Measurements from ENCODE around the gene EOLA2. TPM values are rescaled to one million over a fixed set of nuclear protein-coding genes. Genes with fewer than 3 reads are reported as not detected.

The EOLA2 gene
- total and polyA plus RNA-seq, 2 donors (not counting 1 experiment from before 2014, with no cell fraction given) = 42.0 to 63.2 TPM

- ATAC-seq (ENCODE audit: low read depth) (no peak), DNase-seq (no peak)
- no peaks in the 10 kb centered on the region for H4K20me1 ChIP-seq (ENCODE audit: control insufficient read depth, insufficient read depth, low read length, poor library complexity, severe bottlenecking)
- intact Hi-C loops (cut with micrococcal nuclease) = no loop called here
- no peaks in the 10 kb centered on the region for H3K27me3 ChIP-seq (replicated peaks in 1 of 4; ENCODE audit: control extremely low read depth in 1 of 4, control insufficient read depth in 3 of 4, insufficient read depth in 4 of 4, low read length in 3 of 4)
- ChIA-PET POLR2A (no interaction called here), CTCF (no interaction called here)
- no peaks in the 10 kb centered on the region for H3K9me3 ChIP-seq (ENCODE audit: control extremely low read depth in 1 of 3, control insufficient read depth in 2 of 3, insufficient read depth in 1 of 3, low read length in 2 of 3)
- TF ChIP-seq, protein P1, sequence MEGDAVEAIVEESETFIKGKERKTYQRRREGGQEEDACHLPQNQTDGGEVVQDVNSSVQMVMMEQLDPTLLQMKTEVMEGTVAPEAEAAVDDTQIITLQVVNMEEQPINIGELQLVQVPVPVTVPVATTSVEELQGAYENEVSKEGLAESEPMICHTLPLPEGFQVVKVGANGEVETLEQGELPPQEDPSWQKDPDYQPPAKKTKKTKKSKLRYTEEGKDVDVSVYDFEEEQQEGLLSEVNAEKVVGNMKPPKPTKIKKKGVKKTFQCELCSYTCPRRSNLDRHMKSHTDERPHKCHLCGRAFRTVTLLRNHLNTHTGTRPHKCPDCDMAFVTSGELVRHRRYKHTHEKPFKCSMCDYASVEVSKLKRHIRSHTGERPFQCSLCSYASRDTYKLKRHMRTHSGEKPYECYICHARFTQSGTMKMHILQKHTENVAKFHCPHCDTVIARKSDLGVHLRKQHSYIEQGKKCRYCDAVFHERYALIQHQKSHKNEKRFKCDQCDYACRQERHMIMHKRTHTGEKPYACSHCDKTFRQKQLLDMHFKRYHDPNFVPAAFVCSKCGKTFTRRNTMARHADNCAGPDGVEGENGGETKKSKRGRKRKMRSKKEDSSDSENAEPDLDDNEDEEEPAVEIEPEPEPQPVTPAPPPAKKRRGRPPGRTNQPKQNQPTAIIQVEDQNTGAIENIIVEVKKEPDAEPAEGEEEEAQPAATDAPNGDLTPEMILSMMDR (IDR thresholded peaks at IDR 0.05) = no peak
- no peak for TF ChIP-seq EZH2 (IDR thresholded peaks at IDR 0.05; ENCODE audit: borderline replicate concordance, insufficient read depth, low read depth, low read length, poor library complexity, severe bottlenecking)
- no peak overlapping the region for H2AFZ ChIP-seq (ENCODE audit: insufficient read depth, low read depth, low read length, poor library complexity, severe bottlenecking)
- no peak overlapping the region for H3K9ac ChIP-seq (ENCODE audit: low read length)
- no peak overlapping the region for H3K4me3 ChIP-seq (ENCODE audit: control extremely low read depth in 1 of 5, extremely low read depth in 1 of 5, insufficient read depth in 1 of 5, low read depth in 2 of 5, low read length in 4 of 5)
- H3K79me2 ChIP-seq (ENCODE audit: control insufficient read depth, insufficient read depth, low read length) = no peaks in the 10 kb centered on the region
- Mint-ChIP-seq H3K27ac (no peak overlapping the region), H3K4me3 (no peak overlapping the region), H3K4me1 (peaks cover 3% of the 10 kb centered on the region), H3K27me3 (no peaks in the 10 kb centered on the region), H3K9me3 (ENCODE audit: insufficient read depth) (no peaks in the 10 kb centered on the region)
- no peak overlapping the region for H3K4me2 ChIP-seq (replicated peaks; ENCODE audit: low read depth, low read length, poor library complexity, severe bottlenecking)
- H3K4me1 ChIP-seq (ENCODE audit: control insufficient read depth in 2 of 2, insufficient read depth in 2 of 2, low read length in 2 of 2) = no peaks in the 10 kb centered on the region
- no CpG with 5 or more reads among the region's 3 CpGs for WGBS (ENCODE audit: insufficient coverage)
- no peak overlapping the region for H3K27ac ChIP-seq (ENCODE audit: low read length in 2 of 2)
- no peaks in the 10 kb centered on the region for H3K36me3 ChIP-seq (replicated peaks in 1 of 2; ENCODE audit: control extremely low read depth in 1 of 2, control insufficient read depth in 1 of 2, extremely low read depth in 1 of 2, insufficient read depth in 2 of 2, low read length in 1 of 2)
Measured at GRCh38 chrX:149979126-149979644, 40.9 kb upstream of the EOLA2 start.

GRCh38 chrX:149962859-149963757 is 24.8 kb upstream of the EOLA2 start:
- WGBS (ENCODE audit: insufficient coverage) = 0% methylated on average over 1 of the region's 9 CpGs
- DNase-seq (peak; percentile 29), ATAC-seq (ENCODE audit: low read depth) (no peak)
- CTCF ChIA-PET = no interaction called here
- no peak overlapping the region for H2AFZ ChIP-seq (ENCODE audit: insufficient read depth, low read depth, low read length, poor library complexity, severe bottlenecking)
- no peaks in the 10 kb centered on the region for H3K27me3 Mint-ChIP-seq
- no peak overlapping the region for H3K9ac ChIP-seq (ENCODE audit: low read length)
- peaks cover 0 to 2% of the 10 kb centered on the region in 2 experiments for H3K36me3 ChIP-seq (replicated peaks in 1 of 2; ENCODE audit: control extremely low read depth in 1 of 2, control insufficient read depth in 1 of 2, extremely low read depth in 1 of 2, insufficient read depth in 2 of 2, low read length in 1 of 2)
- H3K9me3 ChIP-seq (ENCODE audit: control extremely low read depth in 1 of 3, control insufficient read depth in 2 of 3, insufficient read depth in 1 of 3, low read length in 2 of 3) = no peaks in the 10 kb centered on the region
- H3K4me1 Mint-ChIP-seq = no peaks in the 10 kb centered on the region
- H4K20me1 ChIP-seq (ENCODE audit: control insufficient read depth, insufficient read depth, low read length, poor library complexity, severe bottlenecking) = no peaks in the 10 kb centered on the region
- H3K27ac Mint-ChIP-seq = no peak overlapping the region
- POLR2A ChIA-PET = no interaction called here
- TF ChIP-seq EZH2 (IDR thresholded peaks at IDR 0.05; ENCODE audit: borderline replicate concordance, insufficient read depth, low read depth, low read length, poor library complexity, severe bottlenecking) = no peak
- TF ChIP-seq, protein P1 (IDR thresholded peaks at IDR 0.05) = peak; percentile 49
- H3K27ac ChIP-seq (ENCODE audit: low read length in 2 of 2) = no peak overlapping the region
- no peaks in the 10 kb centered on the region for H3K27me3 ChIP-seq (replicated peaks in 1 of 4; ENCODE audit: control extremely low read depth in 1 of 4, control insufficient read depth in 3 of 4, insufficient read depth in 4 of 4, low read length in 3 of 4)
- H3K4me3 Mint-ChIP-seq = no peak overlapping the region
- no peaks in the 10 kb centered on the region for H3K79me2 ChIP-seq (ENCODE audit: control insufficient read depth, insufficient read depth, low read length)
- no peak overlapping the region for H3K4me3 ChIP-seq (ENCODE audit: control extremely low read depth in 1 of 5, extremely low read depth in 1 of 5, insufficient read depth in 1 of 5, low read depth in 2 of 5, low read length in 4 of 5)
- intact Hi-C loops (cut with micrococcal nuclease) = loop anchor here (2.0 to 5.0 kb wide), 2 partner anchors 524 to 624 kb away; no protein-coding TSS in a partner anchor
- no peak overlapping the region for H3K4me2 ChIP-seq (replicated peaks; ENCODE audit: low read depth, low read length, poor library complexity, severe bottlenecking)
- no peaks in the 10 kb centered on the region for H3K9me3 Mint-ChIP-seq (ENCODE audit: insufficient read depth)
- no peaks in the 10 kb centered on the region for H3K4me1 ChIP-seq (ENCODE audit: control insufficient read depth in 2 of 2, insufficient read depth in 2 of 2, low read length in 2 of 2)
